Lower leg skin (tissue), 4 donors: ENCODE data around the gene RPS6KL1. TPM values are rescaled to one million over a fixed set of nuclear protein-coding genes. Genes with fewer than 3 reads are reported as not detected.

ENCODE experiments used
- DNase-seq, 2 donors: peaks; one replicate each; pipeline ENCODE4 v3.0.0-alpha.2; 2019; ENCODE audit warnings: low spot score in 2 of 2
- H3K4me3 ChIP-seq: fragments of 200-600 bp; sonication (generic); 2 replicates; pipeline ENCODE4 v1.5.1; 2017; ENCODE audit warnings: mild to moderate bottlenecking, low read depth; ENCODE audit not compliant: poor library complexity, severe bottlenecking
- POLR2A ChIP-seq, 2 donors: fragments of 450-650 bp; IDR thresholded peaks; one replicate each; pipeline ENCODE4 v1.6.1; 2016 to 2017; ENCODE audit warnings: antibody characterized with exemption in 2 of 2, mild to moderate bottlenecking in 1 of 2, moderate library complexity in 1 of 2
- WGBS, 2 donors: methylation state at CpG; one replicate each; pipeline ENCODE4 v1.1.5; 2018; 5-methylcytosine and 5-hydroxymethylcytosine counted together
- intact Hi-C: fragments of 100-400 bp; cut with DNase I; formaldehyde crosslinking; loops from one replicate; pipeline ENCODE4 v1.15.0; 2023; ENCODE audit warnings: low total_unique reads
- total RNA-seq, 4 donors: library from RNA; depleted of rRNA; stranded (reverse); fragments of >200 nt; gene quantifications; one replicate each; pipeline ENCODE4 v1.1.0, GENCODE V29; 2016
- TF ChIP-seq, protein P1 (sequence below), 3 donors: fragments of 450-650 bp; IDR thresholded peaks; one replicate each; pipeline ENCODE4 v1.5.1; 2016; ENCODE audit warnings: antibody characterized with exemption in 3 of 3, mild to moderate bottlenecking in 3 of 3, moderate library complexity in 2 of 3

RPS6KL1 gene
- total RNA-seq, 4 donors from 2014 or later = 0.38 to 3.7 (median 2.1) TPM

GRCh38 chr14:74898694-74899093 lies 24.4 kb downstream of the RPS6KL1 start:
- WGBS, 2 donors = 82 to 86% methylated on average over 5 of the region's 5 CpGs
- intact Hi-C loops = no loop called here
- no peak for TF ChIP-seq POLR2A (IDR thresholded peaks at IDR 0.05)
- TF ChIP-seq, protein P1, sequence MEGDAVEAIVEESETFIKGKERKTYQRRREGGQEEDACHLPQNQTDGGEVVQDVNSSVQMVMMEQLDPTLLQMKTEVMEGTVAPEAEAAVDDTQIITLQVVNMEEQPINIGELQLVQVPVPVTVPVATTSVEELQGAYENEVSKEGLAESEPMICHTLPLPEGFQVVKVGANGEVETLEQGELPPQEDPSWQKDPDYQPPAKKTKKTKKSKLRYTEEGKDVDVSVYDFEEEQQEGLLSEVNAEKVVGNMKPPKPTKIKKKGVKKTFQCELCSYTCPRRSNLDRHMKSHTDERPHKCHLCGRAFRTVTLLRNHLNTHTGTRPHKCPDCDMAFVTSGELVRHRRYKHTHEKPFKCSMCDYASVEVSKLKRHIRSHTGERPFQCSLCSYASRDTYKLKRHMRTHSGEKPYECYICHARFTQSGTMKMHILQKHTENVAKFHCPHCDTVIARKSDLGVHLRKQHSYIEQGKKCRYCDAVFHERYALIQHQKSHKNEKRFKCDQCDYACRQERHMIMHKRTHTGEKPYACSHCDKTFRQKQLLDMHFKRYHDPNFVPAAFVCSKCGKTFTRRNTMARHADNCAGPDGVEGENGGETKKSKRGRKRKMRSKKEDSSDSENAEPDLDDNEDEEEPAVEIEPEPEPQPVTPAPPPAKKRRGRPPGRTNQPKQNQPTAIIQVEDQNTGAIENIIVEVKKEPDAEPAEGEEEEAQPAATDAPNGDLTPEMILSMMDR (IDR thresholded peaks at IDR 0.05) = no peak
- H3K4me3 ChIP-seq = no peak overlapping the region
- peak in 1 of 2 donors; percentile 37 for DNase-seq

DNA sequence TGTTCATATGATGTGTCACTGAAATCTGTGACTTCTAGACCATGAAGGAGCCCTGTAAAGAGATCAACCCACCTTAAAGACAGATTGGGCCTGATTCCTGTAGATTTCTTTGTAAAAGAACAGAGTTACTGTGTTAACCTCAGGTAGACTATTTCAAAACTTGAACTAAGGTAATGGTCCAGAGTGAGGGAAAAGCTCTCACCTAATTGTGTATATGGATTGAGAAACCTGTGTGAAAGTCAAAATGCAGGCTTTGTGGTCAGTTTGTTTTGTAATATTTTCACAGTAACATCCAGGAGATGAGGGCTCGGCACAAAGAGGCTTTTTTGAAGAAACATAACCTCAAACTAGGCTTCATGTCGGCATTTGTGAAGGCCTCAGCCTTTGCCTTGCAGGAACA lies 25.0 kb downstream of the RPS6KL1 start:
- DNase-seq = peak in 1 of 2 donors; percentile 15
- no peak overlapping the region for H3K4me3 ChIP-seq
- 89 to 93% methylated on average over 2 of the region's 2 CpGs for WGBS, 2 donors
- intact Hi-C loops = no loop called here
- TF ChIP-seq, protein P1 (IDR thresholded peaks at IDR 0.05) = no peak
- TF ChIP-seq POLR2A (IDR thresholded peaks at IDR 0.05) = no peak

DNA sequence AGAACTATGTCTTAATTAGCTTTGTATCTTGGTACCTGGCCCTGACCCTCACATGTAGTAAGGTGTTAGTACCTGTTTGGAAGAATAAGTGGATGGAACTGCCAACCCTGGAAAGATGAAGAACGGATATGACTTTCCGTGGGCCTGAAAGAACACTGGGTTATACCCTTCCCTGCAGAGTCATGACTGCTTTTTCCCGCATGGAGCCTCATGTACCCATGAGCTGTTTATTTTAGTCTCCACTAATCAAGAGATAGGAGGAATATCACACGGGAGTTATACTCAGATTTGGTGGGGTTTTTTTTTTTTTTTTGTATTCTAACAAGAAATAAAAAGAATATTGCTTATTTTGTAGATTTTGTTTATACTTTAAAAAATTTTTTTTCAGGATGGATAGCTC lies 25.4 kb downstream of the RPS6KL1 start:
- WGBS, 2 donors = 76 to 82% methylated on average over 4 of the region's 4 CpGs
- no peak for DNase-seq
- intact Hi-C loops = no loop called here
- no peak overlapping the region for H3K4me3 ChIP-seq
- no peak for TF ChIP-seq POLR2A (IDR thresholded peaks at IDR 0.05)
- TF ChIP-seq, protein P1 (IDR thresholded peaks at IDR 0.05) = no peak

GRCh38 chr14:74896400-74896799 lies 26.7 kb downstream of the RPS6KL1 start:
- no peak for TF ChIP-seq POLR2A (IDR thresholded peaks at IDR 0.05)
- TF ChIP-seq, protein P1 (IDR thresholded peaks at IDR 0.05) = no peak
- no peak for DNase-seq
- H3K4me3 ChIP-seq = no peak overlapping the region
- intact Hi-C loops = no loop called here
- 93 to 94% methylated on average over 3 of the region's 3 CpGs for WGBS, 2 donors

- DNase-seq = no peak
- intact Hi-C loops = no loop called here
- no peak for TF ChIP-seq POLR2A (IDR thresholded peaks at IDR 0.05)
- TF ChIP-seq, protein P1 (IDR thresholded peaks at IDR 0.05) = no peak
- WGBS, 2 donors = 63 to 73% methylated on average over 4 of the region's 4 CpGs
- H3K4me3 ChIP-seq = no peak overlapping the region
Observed at GRCh38 chr14:74893614-74894091, 29.4 kb downstream of the RPS6KL1 start.

DNA sequence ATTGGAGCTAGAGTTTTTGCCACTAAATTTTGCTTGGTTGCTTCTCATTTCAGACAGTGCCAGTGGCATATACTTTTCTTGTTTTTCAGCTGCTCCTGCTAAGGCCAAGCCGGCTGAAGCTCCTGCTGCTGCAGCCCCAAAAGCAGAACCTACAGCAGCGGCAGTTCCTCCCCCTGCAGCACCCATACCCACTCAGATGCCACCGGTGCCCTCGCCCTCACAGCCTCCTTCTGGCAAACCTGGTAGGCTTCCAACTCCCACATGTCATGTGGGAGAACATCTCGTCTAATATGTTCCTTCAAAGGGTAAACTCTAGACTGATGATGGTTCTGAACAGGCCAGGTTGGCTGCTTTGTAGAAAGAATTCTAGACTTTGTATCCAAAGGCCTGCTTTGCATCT lies 30.3 kb downstream of the RPS6KL1 start:
- TF ChIP-seq, protein P1 (IDR thresholded peaks at IDR 0.05) = no peak
- intact Hi-C loops = no loop called here
- 73 to 75% methylated on average over 5 of the region's 5 CpGs for WGBS, 2 donors
- H3K4me3 ChIP-seq = no peak overlapping the region
- no peak for DNase-seq
